Lower leg skin (tissue), 4 donors: ENCODE measurements around the gene BCAS1. TPM values are rescaled to one million over a fixed set of nuclear protein-coding genes. Genes with fewer than 3 reads are reported as not detected.
A peak's percentile ranks its signal among the peaks of the same experiment; 100 is the strongest.

Experiments
- DNase-seq, 2 donors: peaks; one replicate each; pipeline ENCODE4 v3.0.0-alpha.2; 2019; ENCODE audit warnings: low spot score in 2 of 2
- H3K4me3 ChIP-seq: fragments of 200-600 bp; sonication (generic); 2 replicates; pipeline ENCODE4 v1.5.1; 2017; ENCODE audit warnings: mild to moderate bottlenecking, low read depth; ENCODE audit not compliant: poor library complexity, severe bottlenecking
- CTCF ChIP-seq, 3 donors: fragments of 450-650 bp; IDR thresholded peaks; one replicate each; pipeline ENCODE4 v1.5.1; 2016; ENCODE audit warnings: antibody characterized with exemption in 3 of 3, mild to moderate bottlenecking in 3 of 3, moderate library complexity in 2 of 3
- POLR2A ChIP-seq, 2 donors: fragments of 450-650 bp; IDR thresholded peaks; one replicate each; pipeline ENCODE4 v1.6.1; 2016 to 2017; ENCODE audit warnings: antibody characterized with exemption in 2 of 2, mild to moderate bottlenecking in 1 of 2, moderate library complexity in 1 of 2
- WGBS, 2 donors: methylation state at CpG; one replicate each; pipeline ENCODE4 v1.1.5; 2018; 5-methylcytosine and 5-hydroxymethylcytosine counted together
- intact Hi-C: fragments of 100-400 bp; cut with DNase I; formaldehyde crosslinking; loops from one replicate; pipeline ENCODE4 v1.15.0; 2023; ENCODE audit warnings: low total_unique reads
- total RNA-seq, 4 donors: library from RNA; depleted of rRNA; stranded (reverse); fragments of >200 nt; gene quantifications; one replicate each; pipeline ENCODE4 v1.1.0, GENCODE V29; 2016

Gene BCAS1
- total RNA-seq, 4 donors from 2014 or later, result 1.7 to 3.7 (median 2.1) TPM

DNA sequence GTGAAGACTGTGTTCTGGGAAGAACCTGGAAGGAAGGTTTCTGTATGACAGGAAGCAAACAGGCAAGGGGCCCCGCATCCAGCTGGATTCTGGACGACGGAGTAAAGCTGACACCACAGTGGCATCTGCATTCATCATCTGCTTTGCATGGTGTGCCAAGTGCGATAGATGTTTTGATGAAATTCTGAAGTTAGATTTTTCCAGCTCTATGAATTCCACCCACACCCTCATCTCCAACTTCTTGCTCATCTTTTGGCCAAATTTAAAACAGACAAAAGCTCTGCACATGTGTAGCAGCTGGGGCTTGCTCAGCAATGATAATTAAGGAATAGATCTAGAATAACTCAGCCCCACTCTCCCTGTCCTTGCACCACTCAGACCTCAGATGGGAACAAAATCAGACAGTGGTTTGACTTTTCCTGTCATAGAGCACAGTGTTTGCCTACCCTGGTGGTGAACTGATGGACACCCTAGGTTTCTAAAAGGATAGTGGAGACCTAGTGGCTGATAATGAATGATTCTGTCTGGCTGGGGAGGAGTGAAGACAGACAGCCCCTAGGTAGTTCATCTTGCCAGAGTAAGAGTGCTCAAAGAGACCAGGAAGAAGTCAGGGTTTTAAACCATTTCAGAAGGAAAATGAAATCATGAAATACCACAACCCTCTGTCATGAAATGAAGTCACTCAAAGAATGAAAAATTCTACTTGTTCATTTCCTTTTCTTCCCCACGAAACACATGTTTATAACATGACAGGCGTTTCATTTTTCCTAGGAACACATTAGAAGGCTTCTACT is 85.8 kb downstream of the BCAS1 start:
- no peak for TF ChIP-seq CTCF (IDR thresholded peaks at IDR 0.05)
- TF ChIP-seq POLR2A (IDR thresholded peaks at IDR 0.05), result no peak
- no peak overlapping the region for H3K4me3 ChIP-seq
- intact Hi-C loops, result no loop called here
- peak; percentile 53 to 88 for DNase-seq
- 52 to 55% methylated on average over 6 of the region's 6 CpGs for WGBS, 2 donors

- intact Hi-C loops, result no loop called here
- 89 to 91% methylated on average over 3 of the region's 3 CpGs for WGBS, 2 donors
- TF ChIP-seq POLR2A (IDR thresholded peaks at IDR 0.05), result no peak
- no peak for TF ChIP-seq CTCF (IDR thresholded peaks at IDR 0.05)
- no peak for DNase-seq
- no peak overlapping the region for H3K4me3 ChIP-seq
Observed at GRCh38 chr20:53983401-53983800, 87.0 kb downstream of the BCAS1 start.

- intact Hi-C loops, result no loop called here
- H3K4me3 ChIP-seq, result no peak overlapping the region
- TF ChIP-seq POLR2A (IDR thresholded peaks at IDR 0.05) (no peak), CTCF (IDR thresholded peaks at IDR 0.05) (no peak)
- WGBS, 2 donors, result 50 to 78% methylated on average over 2 of the region's 2 CpGs
- DNase-seq, result no peak
Observed at GRCh38 chr20:53982624-53983023, 87.8 kb downstream of the BCAS1 start.

GRCh38 chr20:53981752-53982437 is 88.5 kb downstream of the BCAS1 start:
- DNase-seq, result no peak
- no peak overlapping the region for H3K4me3 ChIP-seq
- 69 to 77% methylated on average over 4 of the region's 4 CpGs for WGBS, 2 donors
- intact Hi-C loops, result no loop called here
- TF ChIP-seq CTCF (IDR thresholded peaks at IDR 0.05) (no peak), POLR2A (IDR thresholded peaks at IDR 0.05) (no peak)

- DNase-seq, result no peak
- 93 to 96% methylated on average over 5 of the region's 5 CpGs for WGBS, 2 donors
- intact Hi-C loops, result no loop called here
- H3K4me3 ChIP-seq, result no peak overlapping the region
- TF ChIP-seq CTCF (IDR thresholded peaks at IDR 0.05) (no peak), POLR2A (IDR thresholded peaks at IDR 0.05) (no peak)
Observed at GRCh38 chr20:53981130-53981529, 89.3 kb downstream of the BCAS1 start.
